PC-3 (cell line): ENCODE measurements around the gene PFN3. TPM values are rescaled to one million over a fixed set of nuclear protein-coding genes. Genes with fewer than 3 reads are reported as not detected.

Source experiments
- ATAC-seq: fragments of 200-7000 bp; cut with Tn5 transposase; 2 replicates; pipeline ENCODE4 v1.9.1; 2020; ENCODE audit warnings: mild to moderate bottlenecking, moderate library complexity
- BruUV-seq: library from RNA; stranded (reverse); fragments of 400-500 nt; replicated peaks from 2 replicates; lab custom pipeline; 2021; lab: Mats Ljungman, UMichigan
- CTCF ChIA-PET: fragments of 300-600 bp; sonication (Branson Sonifier 250); formaldehyde crosslinking; loops from one replicate; lab custom pipeline; 2022; ENCODE audit warnings: antibody characterized with exemption; lab: Charles Lee
- POLR2A ChIA-PET: fragments of 300-600 bp; sonication (Branson Sonifier 250); formaldehyde crosslinking; loops from one replicate; lab custom pipeline; 2022; ENCODE audit warnings: antibody characterized with exemption; ENCODE audit not compliant: unreplicated experiment; lab: Charles Lee
- DNase-seq: peaks from one replicate; pipeline ENCODE4 v3.0.0-alpha.2; 2015
- H2AFZ ChIP-seq: fragments of 300-600 bp; sonication (generic); 2 replicates; pipeline ENCODE4 v1.6.0; 2016; ENCODE audit warnings: antibody characterized with exemption, low read length
- H3F3A ChIP-seq: fragments of 300-600 bp; sonication (generic); one replicate; pipeline ENCODE4 v1.6.0; 2017; ENCODE audit warnings: antibody characterized with exemption, low read length, control low read depth, mild to moderate bottlenecking; ENCODE audit not compliant: unreplicated experiment
- H3K27ac ChIP-seq: fragments of 300-600 bp; sonication (generic); 2 replicates; pipeline ENCODE4 v1.5.1; 2016; ENCODE audit warnings: mild to moderate bottlenecking, low read length
- H3K27me3 ChIP-seq: fragments of 300-600 bp; sonication (generic); 2 replicates; pipeline ENCODE4 v1.6.1; 2016; ENCODE audit warnings: low read length, mixed read lengths
- H3K36me3 ChIP-seq: fragments of 300-600 bp; sonication (generic); 2 replicates; pipeline ENCODE4 v1.6.1; 2016; ENCODE audit warnings: low read depth, mixed run types, low read length, mixed read lengths
- H3K4me1 ChIP-seq: fragments of 300-600 bp; sonication (generic); 2 replicates; pipeline ENCODE4 v1.5.1; 2016; ENCODE audit warnings: low read length; ENCODE audit not compliant: insufficient read depth
- H3K4me2 ChIP-seq: fragments of 300-600 bp; sonication (generic); 2 replicates; pipeline ENCODE4 v1.6.0; 2016; ENCODE audit warnings: low read length
- H3K4me3 ChIP-seq: fragments of 300-600 bp; sonication (generic); 2 replicates; pipeline ENCODE4 v1.5.1; 2016; ENCODE audit warnings: mild to moderate bottlenecking, low read length, mixed read lengths
- H3K79me2 ChIP-seq: fragments of 300-600 bp; sonication (generic); 2 replicates; pipeline ENCODE4 v1.6.1; 2017; ENCODE audit warnings: low read length, mixed read lengths
- H3K9ac ChIP-seq: fragments of 300-600 bp; sonication (generic); 2 replicates; pipeline ENCODE4 v1.6.0; 2016; ENCODE audit warnings: mild to moderate bottlenecking, low read length
- H3K9me2 ChIP-seq: fragments of 300-600 bp; sonication (generic); replicated peaks from 2 replicates; pipeline ENCODE4 v1.6.1; 2016; ENCODE audit warnings: mixed run types, low read length, mixed read lengths
- H3K9me3 ChIP-seq: fragments of 300-600 bp; sonication (generic); 2 replicates; pipeline ENCODE4 v1.6.1; 2016; ENCODE audit warnings: low read length, mixed read lengths
- H4K20me1 ChIP-seq: fragments of 300-600 bp; sonication (generic); 2 replicates; pipeline ENCODE4 v1.6.1; 2016; ENCODE audit warnings: low read length, mixed read lengths
- CTCF ChIP-seq: fragments of 300-600 bp; sonication (generic); conservative IDR thresholded peaks from 2 replicates; pipeline ENCODE4 v1.5.1; 2017; ENCODE audit warnings: antibody characterized with exemption, low read depth, mild to moderate bottlenecking, low read length
- EZH2 ChIP-seq: fragments of 300-600 bp; sonication (generic); IDR thresholded peaks from one replicate; pipeline ENCODE4 v1.6.1; 2017; ENCODE audit warnings: antibody characterized with exemption, mild to moderate bottlenecking, low read length; ENCODE audit not compliant: unreplicated experiment
- EZH2phosphoT487 ChIP-seq: fragments of 300-600 bp; sonication (generic); IDR thresholded peaks from 2 replicates; pipeline ENCODE4 v1.6.1; 2018; ENCODE audit warnings: mild to moderate bottlenecking, antibody characterized with exemption, low read length, borderline replicate concordance
- intact Hi-C: fragments of 100-400 bp; cut with micrococcal nuclease; formaldehyde crosslinking; loops from 2 replicates; pipeline ENCODE4 v1.9.0; 2023
- total RNA-seq: library from RNA; depleted of rRNA; stranded (reverse); fragments of >200 nt; gene quantifications from 2 replicates; pipeline ENCODE4 v1.2.3, GENCODE V29; 2014

The PFN3 gene
- total RNA-seq, 1 experiment from 2014 or later, result not detected

DNA sequence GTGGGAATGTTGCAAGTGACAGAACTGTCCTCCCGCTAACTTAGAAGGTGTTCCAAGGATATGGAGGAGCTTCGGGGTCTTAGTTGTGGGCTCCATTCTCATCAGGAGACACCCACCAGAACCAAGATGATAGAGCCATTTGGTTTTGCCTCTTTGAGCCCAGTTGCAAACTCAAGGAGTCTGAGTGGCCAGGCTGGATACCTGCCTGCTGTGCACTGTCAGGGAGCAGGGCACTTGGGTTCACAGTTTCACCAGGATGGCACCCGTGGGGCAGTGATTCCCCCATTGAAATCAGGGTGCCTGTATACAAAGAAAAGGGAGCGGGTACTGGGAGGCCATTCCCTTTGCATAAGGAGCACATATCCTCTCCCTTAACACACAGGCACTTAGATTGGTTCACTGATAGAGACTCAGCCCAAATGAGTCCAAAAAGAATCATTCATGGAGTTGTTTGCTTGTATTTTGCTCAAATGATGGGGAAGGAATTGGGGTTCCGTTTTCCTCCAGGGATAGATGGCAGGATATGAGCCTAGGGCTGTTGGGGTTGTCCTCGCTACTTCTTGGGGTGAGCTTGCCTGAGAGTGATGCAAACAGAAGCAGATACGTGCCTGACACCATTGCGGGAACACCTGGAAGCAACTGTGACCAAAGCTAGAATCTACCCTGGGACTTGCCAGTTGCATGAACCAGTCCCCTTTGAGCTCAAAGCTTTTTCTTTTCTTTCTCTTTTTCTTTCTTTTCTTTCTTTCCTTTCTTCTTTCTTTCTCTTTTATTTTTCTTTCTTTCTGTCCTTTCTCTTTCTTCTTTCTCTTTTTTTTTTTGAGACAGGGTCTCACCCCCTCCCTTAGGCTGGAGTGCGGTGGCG, 44.8 kb upstream of the PFN3 start:
- peaks cover 23% of the 10 kb centered on the region for H3K4me1 ChIP-seq
- TSS peak; percentile 29 for BruUV-seq
- ATAC-seq, result no peak

DNA sequence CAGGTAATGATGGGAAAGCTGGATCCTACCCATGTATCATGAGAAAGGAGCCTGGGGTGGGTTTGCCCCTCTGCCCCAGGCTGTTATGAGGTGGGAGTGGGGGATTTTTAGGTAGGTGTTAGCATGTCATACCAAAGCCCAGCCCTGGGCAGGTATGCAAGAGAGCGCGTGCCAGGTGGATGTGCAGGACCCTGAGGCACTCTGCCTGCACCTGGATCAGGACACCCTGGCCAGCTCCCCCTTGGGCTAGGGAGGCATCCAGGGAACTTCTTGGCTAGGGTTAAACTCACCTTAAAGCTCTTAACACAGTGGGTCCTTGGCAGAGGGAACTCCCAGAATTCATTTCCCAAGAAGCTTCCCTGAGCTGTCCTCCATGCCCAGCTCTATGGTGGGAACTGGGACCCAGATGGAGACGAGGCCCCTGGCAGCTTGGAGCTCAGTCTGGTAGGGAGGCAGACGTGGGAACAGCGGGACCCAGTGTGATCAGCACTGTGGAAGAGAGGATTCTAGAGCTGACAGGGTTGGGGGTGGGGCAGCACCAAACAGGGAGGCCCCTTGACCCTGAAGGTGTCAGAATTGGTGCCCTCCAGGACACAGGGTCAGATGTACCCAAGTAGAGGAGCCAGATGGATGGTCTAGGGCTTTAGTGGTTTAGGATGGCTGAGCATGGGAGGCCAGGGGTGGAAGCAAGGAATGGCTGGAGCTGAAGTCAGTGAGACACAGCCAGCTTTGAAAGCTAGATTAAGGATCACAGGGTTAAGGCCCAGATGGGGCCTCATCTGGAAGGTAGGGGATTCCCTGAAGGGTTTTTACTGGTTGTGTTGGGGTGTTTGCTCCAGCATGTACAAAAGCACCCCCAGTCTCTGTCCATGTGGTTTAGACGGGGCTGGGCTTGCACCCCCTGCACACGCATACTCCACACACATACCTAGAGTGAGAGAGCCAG, 43.9 kb upstream of the PFN3 start:
- no TSS peak for BruUV-seq
- no peak for DNase-seq
- POLR2A ChIA-PET, result interaction anchor here (1.3 kb wide), 1 partner anchor 18 kb away, joined by 3 read pairs; the partner anchor contains the start of gene GRK6

More for the DNA sequence above, 44.8 kb upstream of the PFN3 start:
- Histone ChIP-seq H3K36me3 (peaks cover 8% of the 10 kb centered on the region; the same call in 1 of the 2 replicates), H3K9me2 (no peaks in the 10 kb centered on the region), H3K4me2 (peak overlapping the region; percentile 97), H4K20me1 (no peaks in the 10 kb centered on the region), H3K27me3 (no peaks in the 10 kb centered on the region), H3K9me3 (no peaks in the 10 kb centered on the region), H2AFZ (no peak overlapping the region), H3K27ac (no peak overlapping the region), H3K4me3 (peak overlapping the region; percentile 82; the same call in 1 of the 2 replicates), H3K9ac (peak overlapping the region; percentile 75; the same call in 1 of the 2 replicates), H3K79me2 (peaks cover 48% of the 10 kb centered on the region), H3F3A (peaks cover 7% of the 10 kb centered on the region)
- intact Hi-C loops, result no loop called here
- POLR2A ChIA-PET, result interaction anchor here (0.6 to 1.3 kb wide), 3 partner anchors 19 to 52 kb away, joined by 3 to 7 read pairs (median 3); partner anchors contain the start of gene GRK6
- CTCF ChIA-PET, result interaction anchor here (0.5 to 2.2 kb wide), 4 partner anchors 10 to 41 kb away, joined by 3 to 7 read pairs (median 4); partner anchors contain the start of gene GRK6
- DNase-seq, result no peak
- TF ChIP-seq CTCF (no peak), EZH2 (no peak), EZH2phosphoT487 (no peak)

More for the DNA sequence above, 43.9 kb upstream of the PFN3 start:
- intact Hi-C loops, result no loop called here
- no peaks in the 10 kb centered on the region for H3K9me3 ChIP-seq
- CTCF ChIA-PET, result interaction anchor here (2.2 kb wide), 1 partner anchor 11 kb away, joined by 5 read pairs; no protein-coding TSS in a partner anchor
- H3K9ac ChIP-seq, result no peak overlapping the region
- H3K4me2 ChIP-seq, result no peak overlapping the region
- no peak overlapping the region for H3K4me3 ChIP-seq
- no peak overlapping the region for H2AFZ ChIP-seq
- no peak for ATAC-seq
- peaks cover 14% of the 10 kb centered on the region for H3K36me3 ChIP-seq
- peaks cover 10% of the 10 kb centered on the region for H3F3A ChIP-seq
- H3K9me2 ChIP-seq, result no peaks in the 10 kb centered on the region
- no peaks in the 10 kb centered on the region for H4K20me1 ChIP-seq
- peaks cover 23% of the 10 kb centered on the region for H3K4me1 ChIP-seq
- H3K27ac ChIP-seq, result no peak overlapping the region
- peaks cover 41% of the 10 kb centered on the region for H3K79me2 ChIP-seq
- TF ChIP-seq EZH2phosphoT487, result no peak
- H3K27me3 ChIP-seq, result no peaks in the 10 kb centered on the region
